ENCODE data around the gene TTC27.
"Not testable (repeated sequence)": the region's sequence is repeated elsewhere in the genome, so short reads cannot be mapped to it uniquely, and the experiment has no call there.

The TTC27 gene

DNA sequence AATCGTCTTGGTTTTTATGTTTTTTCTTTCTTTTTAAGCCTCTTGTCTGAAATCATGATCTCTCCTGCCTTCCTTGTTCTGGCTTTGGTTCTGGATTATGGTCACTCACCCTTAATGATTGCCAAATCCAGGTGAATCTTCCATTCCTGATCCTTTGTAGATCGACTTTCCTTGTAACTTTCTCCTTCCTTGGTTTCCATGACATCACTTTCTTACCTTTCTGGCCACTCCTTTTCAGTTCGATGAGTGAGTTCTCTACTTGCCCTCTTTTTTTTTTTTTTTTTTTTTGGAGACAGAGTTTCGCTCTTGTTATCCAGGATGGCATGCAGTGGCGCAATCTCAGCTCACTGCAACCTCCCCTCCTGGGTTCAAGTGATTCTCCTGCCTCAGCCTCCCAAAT lies 179.8 kb downstream of the TTC27 start:
- DNase-seq (ENCODE audit: low read depth) = no peak

DNA sequence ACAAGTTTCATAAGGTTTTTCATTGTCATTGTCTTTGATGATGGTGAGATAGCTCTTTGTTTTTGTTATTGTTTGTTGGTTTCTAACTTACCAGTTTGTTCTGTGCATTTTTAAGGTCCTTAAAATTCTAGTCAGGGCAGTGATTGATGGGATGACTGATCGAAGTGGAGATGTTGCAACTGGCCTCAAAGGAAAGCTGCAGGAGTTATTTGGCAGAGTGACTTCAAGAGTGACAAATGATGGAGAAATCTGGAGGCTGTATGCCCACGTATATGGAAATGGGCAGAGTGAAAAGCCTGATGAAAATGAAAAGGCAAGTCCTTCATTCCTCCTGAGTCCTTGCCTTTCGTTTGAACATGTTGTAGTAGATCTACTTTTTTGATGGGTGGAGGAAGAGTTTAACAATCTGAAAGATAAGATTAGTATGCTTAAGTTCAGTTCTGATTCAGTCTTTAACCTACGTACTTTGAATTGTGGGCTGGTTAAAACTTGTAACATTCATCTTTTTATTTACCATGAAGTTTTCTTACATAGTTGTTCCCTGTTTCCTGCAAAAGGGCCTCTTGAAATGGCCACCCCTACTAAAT lies 183.2 kb downstream of the TTC27 start:
- peak; percentile 18 for DNase-seq (ENCODE audit: low read depth)

DNA sequence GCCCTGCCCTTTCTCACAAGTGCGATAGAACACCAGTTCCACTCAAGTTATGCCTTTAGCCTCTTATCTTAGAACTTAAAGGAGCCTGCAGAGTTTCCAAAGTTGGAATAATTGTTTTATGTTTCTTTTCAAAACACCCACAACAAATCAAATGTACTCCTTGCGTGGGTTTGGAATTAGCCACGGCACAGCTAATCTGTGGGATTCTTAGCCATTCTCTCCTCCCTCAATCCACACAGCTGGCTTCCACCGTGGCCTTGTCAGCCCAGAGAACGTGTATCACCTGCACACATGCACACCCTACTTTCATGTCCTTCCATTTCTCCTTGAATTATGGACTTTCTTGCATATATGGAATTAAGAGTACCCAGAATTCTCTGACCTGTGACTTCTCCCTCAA lies 183.8 kb downstream of the TTC27 start:
- no peak for DNase-seq (ENCODE audit: low read depth)

DNA sequence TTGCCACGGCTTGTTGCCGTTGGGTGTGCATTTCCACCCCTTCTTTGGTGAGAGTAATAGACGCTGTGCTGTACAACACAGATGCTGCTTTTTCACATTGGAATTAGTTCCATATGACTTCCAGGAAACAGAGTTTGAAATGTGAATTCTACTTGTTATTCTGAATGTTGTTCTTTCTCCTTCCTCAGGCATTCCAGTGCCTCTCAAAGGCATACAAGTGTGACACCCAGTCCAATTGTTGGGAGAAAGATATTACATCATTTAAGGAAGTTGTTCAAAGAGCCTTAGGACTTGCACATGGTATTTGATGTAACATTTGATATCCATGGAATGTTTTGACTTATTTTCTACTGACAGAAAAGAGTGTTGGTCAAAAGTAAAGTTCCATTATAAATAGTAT lies 184.5 kb downstream of the TTC27 start:
- peak; percentile 19 for DNase-seq (ENCODE audit: low read depth)

DNA sequence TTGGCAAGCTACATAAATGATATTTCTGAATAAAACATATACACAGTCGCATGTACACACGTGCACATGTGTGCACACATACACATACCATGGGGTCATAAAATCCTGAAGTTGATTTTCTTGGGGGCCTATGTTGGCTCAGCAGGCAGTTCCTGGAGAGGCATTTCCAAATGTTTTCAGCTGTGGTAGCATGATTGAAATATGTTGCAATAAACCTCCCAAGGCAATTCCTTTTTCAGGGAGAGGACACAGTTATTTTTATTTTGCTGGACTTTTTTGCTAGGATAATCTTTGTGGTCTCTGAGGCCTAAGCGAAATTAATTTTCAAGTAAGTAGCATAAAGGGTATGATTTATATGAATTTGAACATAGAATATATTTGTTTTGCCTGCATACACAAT lies 192.2 kb downstream of the TTC27 start:
- no peak for DNase-seq (ENCODE audit: low read depth)

DNA sequence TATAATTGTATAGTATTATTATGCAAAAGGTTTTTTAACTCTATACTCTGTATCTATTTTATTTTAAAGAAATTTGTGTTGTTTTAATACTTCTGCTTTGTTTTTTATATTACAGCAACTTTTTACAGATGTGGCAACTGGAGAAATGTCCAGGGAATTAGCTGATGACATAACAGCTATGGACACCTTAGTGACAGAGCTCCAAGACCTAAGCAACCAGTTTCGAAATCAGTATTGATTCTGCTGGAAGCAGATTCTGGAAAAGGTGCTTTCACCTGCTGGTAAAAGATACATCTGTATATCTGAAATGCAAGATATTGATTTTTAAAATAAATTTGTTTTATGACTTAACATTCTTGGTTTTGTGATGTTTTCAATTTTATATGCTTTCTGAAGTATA lies 192.9 kb downstream of the TTC27 start:
- no peak for DNase-seq (ENCODE audit: low read depth)

DNA sequence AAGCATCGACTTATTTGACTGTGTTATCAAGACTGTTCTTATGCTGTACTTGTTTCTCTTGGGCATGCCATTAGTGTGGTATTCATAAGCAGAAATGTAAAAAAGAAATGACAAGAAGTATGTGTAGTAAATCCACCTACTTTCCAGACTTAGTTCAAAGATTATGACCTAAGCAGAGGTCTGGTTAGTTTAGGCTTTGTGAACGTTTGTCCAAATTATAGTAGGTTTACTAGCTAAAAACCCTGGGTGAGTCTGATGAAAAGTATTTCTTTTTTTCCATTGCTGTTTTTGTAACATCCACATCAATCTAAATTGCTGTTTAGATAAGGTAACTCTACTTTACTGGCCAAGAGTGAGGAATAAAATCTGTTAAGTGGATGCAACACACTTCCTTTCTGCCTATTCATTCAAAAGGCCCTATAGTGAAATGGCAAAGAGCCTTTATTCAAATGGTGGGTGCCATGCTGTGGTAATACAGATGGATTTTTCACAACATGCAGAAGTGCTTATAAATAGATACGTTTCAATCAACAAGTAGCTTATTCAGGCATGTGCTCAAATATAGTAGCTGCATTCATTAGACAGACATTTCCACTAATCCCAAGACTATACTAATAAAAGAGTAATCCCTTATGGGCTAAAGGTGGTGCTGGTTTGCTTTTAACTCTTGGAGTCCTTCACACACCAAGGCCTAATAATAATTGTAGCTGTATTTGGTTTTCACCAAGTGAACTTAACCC lies 196.4 kb downstream of the TTC27 start:
- DNase-seq (ENCODE audit: low read depth) = no peak

DNA sequence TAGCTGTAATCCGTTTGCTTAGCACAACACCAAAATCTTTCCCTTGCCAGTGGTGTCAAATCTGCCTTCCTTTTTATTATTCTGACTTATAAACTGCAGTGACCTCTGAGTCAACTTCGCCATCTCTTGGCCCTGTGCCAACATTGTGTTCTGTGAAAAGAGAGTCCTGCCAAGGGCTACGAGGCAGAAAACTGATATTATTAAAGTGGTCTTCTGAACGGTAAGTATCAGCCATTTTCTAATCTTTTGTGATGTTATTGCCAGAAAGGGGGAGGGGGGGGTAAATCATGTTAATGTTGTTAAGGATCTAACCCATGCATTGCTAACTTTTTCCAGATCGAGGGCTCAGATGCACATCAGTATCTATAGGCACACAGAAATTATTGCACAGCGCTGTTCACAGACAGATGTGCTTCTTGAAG lies 197.5 kb downstream of the TTC27 start:
- peak; percentile 57 for DNase-seq (ENCODE audit: low read depth)

DNA sequence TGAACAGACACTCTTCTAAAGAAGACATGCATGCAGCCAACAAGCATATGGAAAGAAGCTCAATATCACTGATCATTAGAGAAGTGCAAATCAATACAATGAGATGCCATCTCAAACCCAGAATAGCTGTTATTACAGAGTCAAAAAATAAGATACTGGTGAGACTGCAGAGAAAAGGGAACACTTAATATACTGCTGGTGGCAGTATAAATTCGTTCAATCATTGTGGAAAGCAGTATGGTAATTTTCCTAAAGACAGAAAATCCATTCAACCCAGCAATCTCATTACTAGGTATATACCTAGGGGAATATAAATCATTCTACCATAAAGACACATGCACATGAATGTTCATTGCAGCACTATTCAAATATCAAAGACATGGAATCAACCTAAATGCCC lies 202.3 kb downstream of the TTC27 start:
- DNase-seq (ENCODE audit: low read depth) = no peak

DNA sequence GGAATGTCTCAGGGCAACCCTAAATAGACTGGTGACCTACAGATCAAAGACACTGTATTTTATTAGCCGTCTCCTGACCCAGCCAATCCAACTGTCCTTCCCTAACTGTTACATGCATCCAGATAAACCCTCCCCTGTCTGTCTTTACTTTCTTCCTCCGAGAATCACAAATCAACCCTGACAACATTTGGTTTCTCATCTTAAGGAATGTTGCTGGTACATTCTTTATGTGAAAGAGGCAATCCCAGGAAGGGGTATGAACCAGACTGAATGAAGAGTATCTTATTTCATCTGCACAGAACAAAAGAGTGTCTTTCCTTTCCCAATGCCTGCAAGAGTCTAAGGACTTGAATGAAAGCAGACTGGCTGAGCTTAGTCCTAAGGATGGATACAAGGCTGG lies 205.0 kb downstream of the TTC27 start:
- DNase-seq (ENCODE audit: low read depth) = peak; percentile 87

DNA sequence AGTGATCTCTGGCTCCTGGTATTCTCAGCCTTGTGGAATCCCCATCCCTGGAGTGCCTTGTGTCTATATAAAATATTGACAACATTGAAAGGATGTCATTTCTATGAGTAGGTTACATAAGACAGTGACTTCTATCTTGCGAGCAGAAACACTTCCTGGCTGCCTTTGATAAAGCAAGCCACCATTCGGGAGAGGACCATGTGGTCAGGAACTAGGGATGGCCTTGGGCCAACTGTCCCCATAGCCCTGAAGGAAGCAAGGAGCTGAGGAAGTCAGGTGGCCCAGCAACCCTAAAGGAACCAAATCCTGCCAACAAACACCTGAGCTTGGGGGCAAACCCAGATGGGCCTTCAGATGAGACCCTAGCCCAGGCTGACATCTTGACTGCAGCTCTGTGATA lies 205.9 kb downstream of the TTC27 start:
- no peak for DNase-seq (ENCODE audit: low read depth)

DNA sequence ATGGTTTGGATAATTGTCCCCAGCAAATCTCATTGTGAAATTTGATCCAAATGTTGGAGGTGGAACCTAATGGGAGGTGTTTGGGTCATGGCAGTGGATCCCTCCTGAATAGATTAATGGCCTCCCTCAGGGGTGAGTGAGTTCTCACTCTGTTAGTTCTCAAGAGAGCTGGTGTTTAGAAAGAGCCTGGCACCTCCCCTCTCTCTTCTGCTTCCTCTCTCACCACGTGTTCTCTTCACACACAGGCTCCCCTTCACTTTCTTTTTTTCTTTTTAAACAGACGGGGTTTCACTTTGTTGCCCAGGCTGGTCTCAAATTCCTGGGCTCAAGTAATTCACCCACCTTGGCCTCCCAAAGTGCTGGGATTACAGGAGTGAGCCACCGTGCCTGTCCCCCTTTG lies 207.3 kb downstream of the TTC27 start:
- no peak for DNase-seq (ENCODE audit: low read depth)

DNA sequence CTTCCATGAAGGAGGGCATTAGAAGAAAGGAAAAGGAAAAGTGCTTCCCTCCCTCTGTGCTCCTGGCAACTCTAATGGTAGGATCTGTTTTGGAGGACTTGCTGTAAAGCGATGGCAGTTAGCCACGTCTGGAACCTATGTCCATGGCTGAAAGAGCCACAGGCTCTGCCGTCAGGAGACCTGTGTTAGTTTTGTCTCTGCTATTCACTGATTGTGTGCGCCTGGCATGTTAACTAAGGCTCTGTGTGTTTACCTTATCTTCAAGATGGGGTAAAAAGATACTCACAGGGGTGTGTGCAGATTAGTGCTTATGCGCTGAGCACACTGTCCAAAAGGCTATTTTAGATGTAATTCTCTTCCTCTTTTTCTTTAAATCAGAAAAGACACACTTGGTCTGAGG lies 209.1 kb downstream of the TTC27 start:
- DNase-seq (ENCODE audit: low read depth) = no peak

DNA sequence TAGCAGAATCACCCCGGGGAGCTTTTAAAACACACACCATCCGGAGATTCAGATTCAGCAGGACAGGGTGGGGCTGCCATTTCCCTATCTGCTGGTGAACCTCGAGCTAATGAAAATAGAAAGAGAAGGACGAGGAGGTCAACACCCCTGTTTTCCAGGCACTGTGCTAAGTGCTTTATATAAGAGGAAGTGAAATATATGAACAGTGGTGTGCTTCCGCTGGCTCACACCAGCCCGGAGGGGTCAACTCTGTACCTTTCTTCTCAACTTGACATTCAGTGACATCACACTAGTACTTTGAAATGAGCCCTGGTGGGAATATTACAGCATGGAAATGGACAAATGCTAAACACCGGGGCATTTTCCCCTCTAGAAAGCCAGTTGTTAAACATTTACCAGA lies 210.6 kb downstream of the TTC27 start:
- no peak for DNase-seq (ENCODE audit: low read depth)

DNA sequence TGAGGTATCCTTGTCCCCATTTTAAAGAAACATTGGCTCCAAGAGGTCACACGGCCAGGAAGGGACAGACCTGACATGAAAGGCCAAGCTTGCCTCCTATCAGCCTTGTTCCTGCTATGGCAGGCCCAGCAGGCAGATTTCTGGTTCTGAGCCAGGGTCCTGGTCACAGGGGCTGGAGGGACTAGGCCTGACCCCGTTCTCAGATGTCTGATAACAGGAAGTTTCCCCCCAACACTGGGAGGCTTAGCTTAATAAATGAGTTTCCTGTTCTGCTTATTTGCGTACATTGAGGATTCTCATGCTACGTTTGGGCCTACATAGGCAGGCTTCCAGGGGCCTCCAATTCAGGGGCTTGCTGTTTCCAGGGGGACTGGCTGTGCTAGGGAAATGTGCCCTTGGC lies 211.1 kb downstream of the TTC27 start:
- no peak for DNase-seq (ENCODE audit: low read depth)

DNA sequence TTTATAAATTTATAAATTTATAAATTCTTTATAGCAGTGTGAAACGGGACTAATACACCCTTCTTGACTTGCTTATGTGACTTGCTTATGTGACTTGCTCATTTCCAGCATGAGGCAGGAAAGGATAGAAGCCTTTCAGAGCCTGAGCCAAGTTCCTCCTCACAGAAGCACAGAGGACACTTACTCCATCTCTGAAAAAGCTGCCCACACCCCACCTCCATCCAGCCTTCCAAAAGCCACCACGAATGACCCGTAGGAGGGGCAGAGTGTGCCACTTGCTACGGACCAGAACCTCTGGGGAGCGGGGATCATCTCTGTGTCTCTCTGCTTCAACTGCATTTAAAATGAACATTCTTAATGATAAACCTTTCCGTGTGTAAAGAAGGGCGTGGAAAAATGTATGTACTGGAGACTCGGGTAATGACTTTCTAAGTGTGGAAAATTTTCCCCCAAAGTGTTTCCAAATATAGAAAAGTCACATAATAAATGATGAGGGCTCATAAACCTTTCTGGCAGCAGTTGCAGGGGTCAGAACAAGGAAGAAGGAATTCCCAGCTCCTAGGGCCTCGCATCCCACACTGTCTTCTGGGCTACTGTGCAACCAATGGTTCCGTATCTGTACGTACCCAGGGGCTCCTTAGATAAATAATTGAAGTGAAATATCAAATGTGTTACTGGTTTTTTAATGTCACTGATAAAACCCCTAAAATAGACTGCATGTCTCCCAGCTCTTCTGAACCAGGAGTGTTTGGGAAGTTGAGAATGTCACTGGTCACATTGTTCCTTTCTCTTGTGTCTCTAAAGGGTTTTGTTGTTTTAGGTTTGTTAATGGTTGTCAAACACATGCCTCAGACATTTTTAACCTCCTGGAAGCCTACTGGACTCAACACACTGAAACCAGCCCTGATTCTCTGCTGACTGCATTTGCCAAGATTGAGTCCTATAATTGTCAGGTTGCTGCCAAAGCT lies 214.4 kb downstream of the TTC27 start:
- DNase-seq (ENCODE audit: low read depth) = no peak

DNA sequence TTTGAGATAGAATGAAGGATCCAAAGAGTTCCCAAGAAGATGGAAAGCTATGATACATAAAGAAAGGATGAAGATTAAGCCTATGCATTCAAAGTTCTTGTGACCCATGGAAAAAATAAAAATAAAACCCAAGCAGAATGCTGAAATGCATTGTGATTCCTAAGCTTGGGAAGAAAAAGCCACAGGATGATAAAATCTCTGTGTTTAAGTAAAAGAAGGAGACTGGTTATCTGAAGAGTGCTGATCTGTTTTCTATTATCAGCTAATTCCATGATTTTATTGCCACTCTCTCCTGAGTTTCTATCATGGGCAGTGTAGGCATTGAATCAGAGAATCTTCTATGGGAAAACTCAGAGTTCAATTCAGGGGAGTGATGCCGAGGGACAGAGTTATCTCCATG lies 215.8 kb downstream of the TTC27 start:
- DNase-seq (ENCODE audit: low read depth) = no peak

DNA sequence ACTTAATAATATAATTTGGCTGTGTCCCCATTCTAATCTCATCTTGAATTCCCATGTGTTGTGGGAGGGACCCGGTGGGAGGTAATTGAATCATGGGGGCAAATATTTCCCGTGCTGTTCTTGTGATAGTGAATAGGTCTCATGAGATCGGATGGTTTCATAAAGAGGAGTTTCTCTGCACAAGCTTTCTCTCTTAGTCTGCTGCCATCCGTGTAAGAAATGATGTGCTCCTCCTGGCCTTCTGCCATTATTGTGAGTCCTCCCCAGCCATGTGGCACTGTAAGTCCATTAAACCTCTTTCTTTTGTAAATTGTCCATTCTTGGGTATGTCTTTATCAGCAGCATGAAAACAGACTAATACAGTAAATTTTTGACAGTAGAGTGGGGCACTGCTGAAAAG lies 216.4 kb downstream of the TTC27 start:
- no peak for DNase-seq (ENCODE audit: low read depth)

DNA sequence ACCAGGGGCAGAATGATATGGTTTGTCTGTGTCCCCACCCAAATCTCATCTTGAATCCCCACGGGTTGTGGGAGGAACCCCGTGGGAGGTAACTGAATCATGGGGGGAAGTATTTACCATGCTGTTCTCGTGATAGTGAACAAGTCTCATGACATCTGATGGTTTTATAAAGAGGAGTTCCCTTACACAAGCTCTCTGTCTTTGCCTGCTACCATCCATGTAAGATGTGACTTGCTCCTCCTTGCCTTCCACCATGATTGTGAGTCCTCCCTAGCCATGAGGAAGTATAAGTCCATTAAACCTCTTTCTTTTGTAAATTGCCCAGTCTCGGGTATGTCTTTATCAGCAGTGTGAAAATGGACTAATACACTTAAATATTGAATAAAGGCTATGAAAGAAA lies 218.4 kb downstream of the TTC27 start:
- not testable (repeated sequence) for DNase-seq (ENCODE audit: low read depth)

DNA sequence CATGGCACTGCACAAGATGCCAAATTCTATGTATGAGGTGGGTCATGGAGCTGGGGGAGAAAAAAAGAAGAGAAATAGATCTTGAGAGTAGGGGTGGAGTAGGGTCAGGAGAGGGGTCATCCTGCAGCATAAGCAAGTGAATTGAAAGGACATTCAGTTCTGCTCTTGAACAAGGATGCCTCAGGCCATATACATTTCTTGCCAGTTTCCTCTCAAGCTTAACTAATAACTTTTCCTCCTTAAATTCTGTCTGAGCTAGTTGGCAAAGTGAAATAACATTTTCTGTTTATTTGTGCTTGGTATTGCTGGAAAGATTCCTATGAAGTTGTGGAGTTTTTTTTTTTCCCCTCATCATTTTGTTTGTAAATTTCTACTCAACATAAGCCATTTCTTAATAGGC lies 219.9 kb downstream of the TTC27 start:
- DNase-seq (ENCODE audit: low read depth) = no peak

DNA sequence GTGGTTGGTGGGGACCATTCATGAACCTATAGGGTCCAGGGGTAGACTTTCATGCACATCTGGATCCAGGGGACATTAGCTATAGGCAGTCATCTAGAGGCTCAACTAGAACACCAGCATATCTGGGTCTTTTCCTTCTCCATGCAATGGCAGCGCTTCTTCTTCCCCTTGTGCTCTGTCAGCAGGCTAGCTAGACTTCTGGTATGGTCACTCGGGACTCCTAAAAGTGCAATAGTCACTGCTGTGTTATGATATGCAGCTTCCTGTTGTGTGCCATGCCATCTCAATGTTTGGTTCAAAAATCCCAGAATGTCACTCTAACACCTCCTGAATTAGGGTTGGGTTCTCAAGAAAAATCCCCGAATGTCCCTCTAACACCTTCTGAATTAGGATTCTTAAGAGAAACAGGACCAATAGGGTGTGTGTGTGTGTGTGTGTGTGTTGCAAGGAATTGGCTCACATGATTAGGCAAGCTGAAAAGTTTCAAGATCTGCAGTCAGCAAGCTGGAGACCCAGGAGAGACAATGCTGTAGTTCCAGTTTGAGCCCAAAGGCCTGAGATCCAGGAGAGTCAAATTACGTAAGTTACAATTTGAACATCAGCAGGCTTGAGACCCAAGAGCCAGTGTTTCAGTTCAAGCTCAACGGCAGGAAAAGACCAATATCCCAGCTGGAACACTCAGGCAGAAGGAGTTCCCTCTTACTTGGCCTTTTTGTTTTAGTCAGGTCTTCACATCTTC lies 221.8 kb downstream of the TTC27 start:
- no peak for DNase-seq (ENCODE audit: low read depth)

DNA sequence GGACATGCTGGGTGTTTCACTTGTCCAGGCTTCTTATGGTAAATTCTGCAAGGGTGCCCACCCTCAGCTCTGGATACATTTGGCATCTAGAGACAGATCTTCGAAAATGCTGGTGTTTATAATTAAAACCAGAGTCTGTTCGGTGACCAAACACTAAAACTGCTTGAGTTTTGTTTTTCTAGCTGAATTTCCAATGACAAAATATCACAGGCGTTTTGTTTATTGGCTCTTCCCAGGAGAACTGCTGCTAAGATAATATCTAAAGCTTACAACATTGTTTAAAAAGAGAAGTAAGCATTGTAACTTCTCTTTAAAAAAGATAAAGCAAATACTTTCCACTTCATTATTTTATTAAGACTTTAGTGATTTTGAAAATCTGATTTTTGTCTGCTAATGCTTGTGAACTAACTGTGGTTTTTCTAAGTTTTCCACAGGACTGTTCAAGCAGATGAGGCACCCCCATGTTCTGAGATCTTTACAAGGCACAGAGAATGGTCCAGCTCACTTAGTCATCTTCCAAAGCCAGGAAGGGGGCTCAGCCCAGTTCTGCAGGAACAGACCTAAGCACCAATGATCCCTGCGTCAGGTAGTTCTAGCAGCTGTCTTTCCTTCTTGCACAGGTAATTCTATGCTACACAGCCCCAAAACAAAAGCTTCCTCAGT lies 224.1 kb downstream of the TTC27 start:
- no peak for DNase-seq (ENCODE audit: low read depth)
